ENCODE results near the gene MPG. TPM values are rescaled to one million over a fixed set of nuclear protein-coding genes. Genes with fewer than 3 reads are reported as not detected.

The MPG gene
- total and polyA plus RNA-seq, 10 of the 15 experiments (the other 5 are each of a cell fraction or from before 2014, with no cell fraction given): 0.32 to 193 (median 55.7) TPM

GRCh38 chr16:119835-120491 is 41.9 kb downstream of the MPG start (continued):
- no peak for TF ChIP-seq CBX3 (IDR thresholded peaks at IDR 0.05; ENCODE audit: borderline replicate concordance, low read depth)
- TF ChIP-seq POLR2A (IDR thresholded peaks at IDR 0.05; ENCODE audit: low read depth, low read length): no peak

GRCh38 chr16:120756-121155 is 42.7 kb downstream of the MPG start:
- CTCF ChIA-PET: interaction anchor here (4.9 kb wide), 1 partner anchor 16 kb away, joined by 37 read pairs; no protein-coding TSS in a partner anchor
- Histone ChIP-seq H3K9me3 (replicated peaks; ENCODE audit: control insufficient read depth, insufficient read depth, low read length) (no peaks in the 10 kb centered on the region), H3K9ac (ENCODE audit: control insufficient read depth, insufficient read depth, low read length) (no peak overlapping the region), H4K20me1 (ENCODE audit: control insufficient read depth, insufficient read depth) (no peaks in the 10 kb centered on the region), H3K36me3 (ENCODE audit: control insufficient read depth in 2 of 2, insufficient read depth in 2 of 2, low read length in 1 of 2) (peaks cover 5 to 6% of the 10 kb centered on the region in 2 experiments; a peak in 3 of 4 replicates), H3K4me1 (ENCODE audit: control insufficient read depth, insufficient read depth, low read length) (no peaks in the 10 kb centered on the region), H3K79me2 (ENCODE audit: control insufficient read depth, insufficient read depth, low read length) (no peaks in the 10 kb centered on the region), H2AFZ (ENCODE audit: control insufficient read depth, low read depth, low read length) (no peak overlapping the region), H3K4me2 (ENCODE audit: control insufficient read depth, insufficient read depth) (no peak overlapping the region), H3K4me3 (no peak overlapping the region), H3K27me3 (replicated peaks in 1 of 2; ENCODE audit: control insufficient read depth in 2 of 2, insufficient read depth in 2 of 2, low read length in 1 of 2) (no peaks in the 10 kb centered on the region), H3K27ac (ENCODE audit: control insufficient read depth, insufficient read depth) (no peak overlapping the region)
- BruUV-seq (replicated peaks): no TSS peak
- intact Hi-C loops (cut with micrococcal nuclease; ENCODE audit: unreplicated experiment) (no loop called here), in situ Hi-C loops (cut with MboI) (no loop called here)
- 89% methylated on average over 2 of the region's 2 CpGs for WGBS (ENCODE audit: insufficient coverage, insufficient replicate concordance, low lambda C conversion rate, missing lambda C conversion rate)
- FAIRE-seq: no peak
- SMC1A ChIA-PET (ENCODE audit: uncharacterized antibody, unreplicated experiment): no interaction called here
- POLR2A ChIA-PET: no interaction called here
- no peak for ATAC-seq
- TF ChIP-seq NR2F1 (conservative IDR thresholded peaks at IDR 0.05) (no peak), EZH2 (IDR thresholded peaks at IDR 0.05; ENCODE audit: borderline replicate concordance, control insufficient read depth, low read depth, low read length) (no peak), CTCF (IDR thresholded peaks at IDR 0.05 in 2 of 3, conservative IDR thresholded peaks at IDR 0.05 in 1 of 3; ENCODE audit: control insufficient read depth in 2 of 3, extremely low read depth in 1 of 3, insufficient read depth in 1 of 3, low read depth in 3 of 3, low read length in 3 of 3) (no peak), ZNF384 (IDR thresholded peaks at IDR 0.05; ENCODE audit: borderline replicate concordance, low read depth, low read length) (no peak), REST (IDR thresholded peaks at IDR 0.05; ENCODE audit: low read depth, low read length) (no peak), E2F4 (IDR thresholded peaks at IDR 0.05; ENCODE audit: low read depth, low read length) (no peak), SUZ12 (IDR thresholded peaks at IDR 0.05; ENCODE audit: unreplicated experiment) (no peak), SIN3A (IDR thresholded peaks at IDR 0.05; ENCODE audit: low read depth, low read length) (no peak), RAD21 (IDR thresholded peaks at IDR 0.05; ENCODE audit: insufficient read depth, low read depth, low read length) (no peak), SIX5 (IDR thresholded peaks at IDR 0.05; ENCODE audit: low read depth, low read length, severe bottlenecking) (no peak)
- RAD21 ChIA-PET (ENCODE audit: unreplicated experiment): no interaction called here
- no peak for DNase-seq (ENCODE audit: low read depth, low spot score)

All from GM12878 (cell line).